Neural crest cell (in vitro differentiated cells): Measurements from ENCODE around the gene GABARAPL1. TPM values are rescaled to one million over a fixed set of nuclear protein-coding genes. Genes with fewer than 3 reads are reported as not detected.
"Not testable (repeated sequence)": the region's sequence is repeated elsewhere in the genome, so short reads cannot be mapped to it uniquely, and the experiment has no call there.

Experiments
- DNase-seq: peaks from one replicate; pipeline ENCODE4 v3.0.0; 2021; ENCODE audit warnings: low read depth, mixed read lengths, low spot score
- H3K27ac Mint-ChIP-seq: one replicate; pipeline ENCODE4 v1.8.0; 2021; ENCODE audit warnings: mild to moderate bottlenecking, mixed read lengths; ENCODE audit not compliant: unreplicated experiment
- H3K27me3 Mint-ChIP-seq: 2 replicates; pipeline ENCODE4 v1.8.0; 2021; ENCODE audit warnings: low read depth, mild to moderate bottlenecking, mixed read lengths
- H3K36me3 Mint-ChIP-seq: 2 replicates; pipeline ENCODE4 v1.8.0; 2021; ENCODE audit warnings: low read depth, mild to moderate bottlenecking, mixed read lengths
- H3K4me1 Mint-ChIP-seq: 2 replicates; pipeline ENCODE4 v1.8.0; 2021; ENCODE audit warnings: mixed read lengths
- H3K4me3 Mint-ChIP-seq: one replicate; pipeline ENCODE4 v1.8.0; 2021; ENCODE audit warnings: mild to moderate bottlenecking, mixed read lengths
- H3K9me3 Mint-ChIP-seq: 2 replicates; pipeline ENCODE4 v1.8.0; 2021; ENCODE audit warnings: mixed read lengths
- total RNA-seq: library from RNA; stranded (reverse); gene quantifications from 2 replicates; pipeline ENCODE4 v1.2.1, GENCODE V29; 2021
- TF ChIP-seq, protein P1 (sequence below): fragments of 200-600 bp; sonication (generic); conservative IDR thresholded peaks from 2 replicates; pipeline ENCODE4 v1.5.0; 2021; ENCODE audit warnings: antibody characterized with exemption, mild to moderate bottlenecking

GABARAPL1 gene
- total RNA-seq, 1 donor from 2014 or later, result 16.0 TPM

DNA sequence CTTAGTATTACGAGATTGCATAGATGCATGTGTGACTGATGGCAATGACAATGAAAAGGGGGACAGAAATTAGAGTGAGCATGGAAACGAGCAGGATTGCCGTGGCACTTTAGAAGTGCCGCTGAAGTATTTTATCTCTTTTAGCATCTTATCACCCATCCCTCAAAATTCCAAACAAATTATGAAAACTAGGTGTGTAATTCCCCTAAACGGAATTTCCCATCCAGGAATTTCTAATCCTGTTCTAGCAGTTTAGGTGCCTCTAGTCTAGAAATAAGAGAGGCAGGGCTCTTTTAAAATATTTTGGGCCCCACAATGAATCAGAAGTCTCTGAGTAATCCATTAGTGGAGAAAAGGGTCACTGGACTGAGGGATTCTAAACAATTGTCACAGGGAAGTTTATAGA lies 32.9 kb upstream of the GABARAPL1 start:
- no peak overlapping the region for H3K27ac Mint-ChIP-seq
- no peak overlapping the region for H3K4me3 Mint-ChIP-seq
- no peaks in the 10 kb centered on the region for H3K4me1 Mint-ChIP-seq

DNA sequence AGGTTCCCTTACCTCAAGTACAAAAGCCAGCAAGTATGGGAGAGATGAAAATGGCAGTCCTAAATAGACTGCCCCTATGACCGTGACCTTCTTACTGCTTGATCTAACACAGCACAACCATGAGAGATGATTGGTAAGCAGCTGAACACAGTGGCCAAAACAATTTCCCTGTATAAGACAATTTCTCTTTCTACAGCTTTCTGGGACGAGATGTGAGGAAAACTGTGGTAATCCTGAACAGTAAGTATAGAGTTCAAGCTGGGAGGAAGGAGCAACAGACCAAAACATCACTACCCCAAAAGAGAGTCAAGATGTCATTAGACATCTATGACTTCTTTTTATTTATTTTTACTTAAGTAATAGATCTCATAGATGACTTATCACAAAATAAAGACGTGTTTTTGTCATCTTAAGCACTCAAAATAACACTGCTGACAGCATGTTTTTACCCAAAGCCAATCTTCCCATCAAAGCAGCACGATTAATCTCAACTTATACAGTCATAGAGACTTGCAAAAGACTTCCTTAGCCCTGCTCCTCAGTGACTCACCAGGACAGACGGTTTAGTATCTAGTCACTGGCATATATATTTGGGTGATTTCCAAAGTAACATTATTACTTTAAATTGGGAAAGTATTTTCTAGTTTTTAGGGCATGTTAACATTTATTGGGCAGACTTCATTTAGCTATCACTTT lies 30.2 kb upstream of the GABARAPL1 start:
- DNase-seq, result no peak
- no peaks in the 10 kb centered on the region for H3K4me1 Mint-ChIP-seq
- H3K27me3 Mint-ChIP-seq, result peaks cover 8% of the 10 kb centered on the region
- no peaks in the 10 kb centered on the region for H3K36me3 Mint-ChIP-seq
- H3K9me3 Mint-ChIP-seq, result no peaks in the 10 kb centered on the region
- TF ChIP-seq, protein P1, sequence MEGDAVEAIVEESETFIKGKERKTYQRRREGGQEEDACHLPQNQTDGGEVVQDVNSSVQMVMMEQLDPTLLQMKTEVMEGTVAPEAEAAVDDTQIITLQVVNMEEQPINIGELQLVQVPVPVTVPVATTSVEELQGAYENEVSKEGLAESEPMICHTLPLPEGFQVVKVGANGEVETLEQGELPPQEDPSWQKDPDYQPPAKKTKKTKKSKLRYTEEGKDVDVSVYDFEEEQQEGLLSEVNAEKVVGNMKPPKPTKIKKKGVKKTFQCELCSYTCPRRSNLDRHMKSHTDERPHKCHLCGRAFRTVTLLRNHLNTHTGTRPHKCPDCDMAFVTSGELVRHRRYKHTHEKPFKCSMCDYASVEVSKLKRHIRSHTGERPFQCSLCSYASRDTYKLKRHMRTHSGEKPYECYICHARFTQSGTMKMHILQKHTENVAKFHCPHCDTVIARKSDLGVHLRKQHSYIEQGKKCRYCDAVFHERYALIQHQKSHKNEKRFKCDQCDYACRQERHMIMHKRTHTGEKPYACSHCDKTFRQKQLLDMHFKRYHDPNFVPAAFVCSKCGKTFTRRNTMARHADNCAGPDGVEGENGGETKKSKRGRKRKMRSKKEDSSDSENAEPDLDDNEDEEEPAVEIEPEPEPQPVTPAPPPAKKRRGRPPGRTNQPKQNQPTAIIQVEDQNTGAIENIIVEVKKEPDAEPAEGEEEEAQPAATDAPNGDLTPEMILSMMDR, result no peak
- no peak overlapping the region for H3K4me3 Mint-ChIP-seq
- H3K27ac Mint-ChIP-seq, result no peak overlapping the region

More for the DNA sequence above, 32.9 kb upstream of the GABARAPL1 start:
- H3K27me3 Mint-ChIP-seq, result peaks cover 8% of the 10 kb centered on the region
- no peaks in the 10 kb centered on the region for H3K36me3 Mint-ChIP-seq
- H3K9me3 Mint-ChIP-seq, result no peaks in the 10 kb centered on the region
- TF ChIP-seq, protein P1, result no peak
- DNase-seq, result no peak

DNA sequence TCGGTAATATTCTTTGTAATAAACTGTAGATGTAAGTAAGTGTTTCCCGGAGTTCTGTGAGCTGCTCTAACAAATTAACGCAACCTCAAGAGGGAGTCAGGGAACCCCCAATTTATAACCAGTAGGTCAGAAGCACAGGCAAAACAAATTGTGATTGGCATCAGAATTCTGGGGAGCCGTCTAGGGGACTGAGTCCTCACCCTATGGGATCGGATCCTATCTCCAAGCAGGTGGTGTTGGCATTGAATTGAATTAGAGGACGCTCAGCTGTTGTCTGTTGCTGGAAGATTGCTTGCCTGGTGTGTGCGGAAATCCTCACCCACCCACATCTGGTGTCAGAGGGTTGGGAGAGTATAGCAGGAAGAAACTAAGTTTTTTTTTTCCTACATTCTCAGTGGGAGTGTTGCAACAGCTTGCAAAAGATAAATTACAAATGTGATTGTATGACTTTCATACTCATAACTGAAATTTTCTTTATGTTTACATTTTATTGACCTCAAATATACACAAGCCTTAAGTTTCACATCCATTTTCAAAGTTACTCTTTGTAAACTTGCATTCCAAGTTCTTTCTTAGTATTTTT lies 28.3 kb upstream of the GABARAPL1 start:
- Mint-ChIP-seq H3K27me3 (peaks cover 8% of the 10 kb centered on the region), H3K36me3 (no peaks in the 10 kb centered on the region), H3K4me1 (no peaks in the 10 kb centered on the region), H3K9me3 (no peaks in the 10 kb centered on the region), H3K4me3 (no peak overlapping the region), H3K27ac (no peak overlapping the region)
- TF ChIP-seq, protein P1, result no peak
- DNase-seq, result no peak

DNA sequence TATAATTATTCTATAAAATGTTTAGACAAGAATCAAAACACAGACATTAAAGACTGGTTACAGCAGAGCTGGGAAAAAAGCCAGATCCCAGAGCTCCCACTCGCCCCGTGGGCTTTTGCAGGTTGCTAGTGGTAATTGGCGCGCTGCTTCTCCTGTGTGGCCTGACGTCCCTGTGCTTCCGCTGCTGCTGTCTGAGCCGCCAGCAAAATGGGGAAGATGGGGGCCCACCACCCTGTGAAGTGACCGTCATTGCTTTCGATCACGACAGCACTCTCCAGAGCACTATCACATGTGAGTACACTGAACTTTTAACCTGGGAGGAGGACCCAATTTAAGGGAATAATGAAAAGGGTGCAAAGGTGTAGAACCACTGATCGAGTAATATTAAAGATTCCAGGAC lies 26.4 kb upstream of the GABARAPL1 start:
- TF ChIP-seq, protein P1, result no peak
- H3K27me3 Mint-ChIP-seq, result peaks cover 8% of the 10 kb centered on the region
- H3K4me3 Mint-ChIP-seq, result no peak overlapping the region
- no peak overlapping the region for H3K27ac Mint-ChIP-seq
- DNase-seq, result no peak
- no peaks in the 10 kb centered on the region for H3K9me3 Mint-ChIP-seq
- peaks cover 4% of the 10 kb centered on the region for H3K4me1 Mint-ChIP-seq
- no peaks in the 10 kb centered on the region for H3K36me3 Mint-ChIP-seq

DNA sequence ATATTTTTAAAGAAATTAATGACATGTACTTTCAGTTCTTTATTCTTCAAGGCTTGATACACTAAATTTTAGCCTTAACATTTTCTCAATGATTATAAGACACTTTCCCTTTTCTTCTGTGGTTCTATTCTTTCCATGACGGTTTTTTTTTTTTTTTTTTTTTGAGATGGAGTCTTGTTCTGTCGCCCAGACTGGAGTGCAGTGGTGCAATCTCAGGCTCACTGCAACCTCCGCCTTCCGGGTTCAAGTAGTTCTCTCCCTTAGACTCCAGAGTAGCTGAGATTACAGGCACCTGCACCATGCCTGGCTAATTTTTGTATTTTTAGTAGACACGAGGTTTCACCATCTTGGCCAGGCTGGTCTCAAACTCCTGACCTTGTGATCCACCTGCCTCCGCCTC lies 25.7 kb upstream of the GABARAPL1 start:
- not testable (repeated sequence) for H3K4me1 Mint-ChIP-seq, H3K4me3 Mint-ChIP-seq, H3K27ac Mint-ChIP-seq, H3K36me3 Mint-ChIP-seq, DNase-seq, H3K9me3 Mint-ChIP-seq, H3K27me3 Mint-ChIP-seq

DNA sequence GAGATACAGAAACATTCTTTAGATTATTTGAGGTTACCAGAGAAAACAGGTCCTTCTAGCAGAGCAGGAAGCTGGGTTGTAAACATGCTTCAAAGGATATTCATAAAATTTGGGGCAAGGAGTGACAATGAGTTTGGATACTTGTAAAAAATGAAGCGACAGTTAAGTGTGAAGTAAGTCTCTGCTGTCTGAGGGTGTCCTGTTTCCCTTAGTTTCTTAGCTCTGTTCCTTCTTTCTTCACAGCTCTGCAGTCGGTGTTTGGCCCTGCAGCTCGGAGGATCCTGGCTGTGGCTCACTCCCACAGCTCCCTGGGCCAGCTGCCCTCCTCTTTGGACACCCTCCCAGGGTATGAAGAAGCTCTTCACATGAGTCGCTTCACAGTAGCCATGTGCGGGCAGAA lies 23.0 kb upstream of the GABARAPL1 start:
- TF ChIP-seq, protein P1, result no peak

More for the DNA sequence above, 23.0 kb upstream of the GABARAPL1 start:
- Mint-ChIP-seq H3K4me1 (peaks cover 4% of the 10 kb centered on the region), H3K4me3 (no peak overlapping the region), H3K36me3 (no peaks in the 10 kb centered on the region), H3K27ac (no peak overlapping the region), H3K9me3 (no peaks in the 10 kb centered on the region), H3K27me3 (peaks cover 5% of the 10 kb centered on the region)
- DNase-seq, result no peak
